Effector memory CD8-positive, alpha-beta T cell (primary cell): Measurements from ENCODE around the gene CTDNEP1.

Experiments
- ATAC-seq: fragments of 150-1000 bp; cut with Tn5 transposase; replicated peaks from 2 replicates; pipeline ENCODE4 v1.10.0; 2021; ENCODE audit warnings: mild to moderate bottlenecking, moderate library complexity
- DNase-seq, 3 experiments: peaks; one replicate each; pipeline ENCODE4 v3.0.0; 2021
- H3K27ac Mint-ChIP-seq, 2 donors: one replicate each; pipeline ENCODE4 v1.8.0; 2022; ENCODE audit warnings: mild to moderate bottlenecking in 2 of 2, mixed read lengths in 2 of 2, moderate library complexity in 2 of 2
- H3K27me3 Mint-ChIP-seq, 2 donors: one replicate each; pipeline ENCODE4 v1.8.0; 2022; ENCODE audit warnings: mixed read lengths in 2 of 2
- H3K36me3 Mint-ChIP-seq: one replicate; pipeline ENCODE4 v1.8.0; 2022; ENCODE audit warnings: mild to moderate bottlenecking, moderate library complexity, mixed read lengths; ENCODE audit not compliant: insufficient read depth
- H3K4me1 Mint-ChIP-seq, 2 donors: one replicate each; pipeline ENCODE4 v1.8.0; 2022; ENCODE audit warnings: low read depth in 2 of 2, mixed read lengths in 2 of 2
- H3K4me3 Mint-ChIP-seq, 2 donors: one replicate each; pipeline ENCODE4 v1.8.0; 2022; ENCODE audit warnings: mild to moderate bottlenecking in 2 of 2, mixed read lengths in 2 of 2, moderate library complexity in 2 of 2
- H3K9me3 Mint-ChIP-seq, 2 donors: one replicate each; pipeline ENCODE4 v1.8.0; 2022; ENCODE audit warnings: mixed read lengths in 2 of 2

CTDNEP1 gene

GRCh38 chr17:7284911-7285310 is 33.4 kb upstream of the CTDNEP1 start:
- Mint-ChIP-seq H3K27me3 (peaks cover 52 to 84% of the 10 kb centered on the region in 2 donors), H3K36me3 (peaks cover 6% of the 10 kb centered on the region), H3K4me3 (no peak overlapping the region), H3K4me1 (peaks cover 16 to 20% of the 10 kb centered on the region in 2 donors), H3K27ac (no peak overlapping the region), H3K9me3 (no peaks in the 10 kb centered on the region)
- ATAC-seq (no peak), DNase-seq (no peak)

- Mint-ChIP-seq H3K4me3 (peak overlapping the region in 1 of 2 donors; percentile 38), H3K4me1 (peaks cover 16 to 22% of the 10 kb centered on the region in 2 donors), H3K36me3 (peaks cover 6% of the 10 kb centered on the region), H3K27me3 (peaks cover 52 to 89% of the 10 kb centered on the region in 2 donors), H3K27ac (no peak overlapping the region), H3K9me3 (no peaks in the 10 kb centered on the region)
- no peak for DNase-seq
- ATAC-seq, result no peak
These were observed 32.1 kb upstream of the CTDNEP1 start for GRCh38 chr17:7283471-7284216.

- Mint-ChIP-seq H3K36me3 (peaks cover 6% of the 10 kb centered on the region), H3K27ac (no peak overlapping the region), H3K4me3 (peak overlapping the region; percentile 80), H3K27me3 (peaks cover 45 to 85% of the 10 kb centered on the region in 2 donors), H3K4me1 (peaks cover 16 to 22% of the 10 kb centered on the region in 2 donors), H3K9me3 (no peaks in the 10 kb centered on the region)
- ATAC-seq, result no peak
- DNase-seq, result no peak
These were observed 31.3 kb upstream of the CTDNEP1 start for GRCh38 chr17:7282752-7283321.

GRCh38 chr17:7281953-7282751 is 30.6 kb upstream of the CTDNEP1 start:
- H3K4me1 Mint-ChIP-seq, result peaks cover 16 to 22% of the 10 kb centered on the region in 2 donors
- DNase-seq (no peak), ATAC-seq (no peak)
- no peak overlapping the region for H3K27ac Mint-ChIP-seq
- H3K36me3 Mint-ChIP-seq, result peaks cover 6% of the 10 kb centered on the region
- H3K9me3 Mint-ChIP-seq, result no peaks in the 10 kb centered on the region
- peak overlapping the region; percentile 80 for H3K4me3 Mint-ChIP-seq
- peaks cover 39 to 78% of the 10 kb centered on the region in 2 donors for H3K27me3 Mint-ChIP-seq

GRCh38 chr17:7281074-7281952 is 29.8 kb upstream of the CTDNEP1 start, which contains the start of gene SLC2A4:
Gene SLC2A4, plus strand, starts transcription at chr17:7281718. Its CDS starts 217 bp downstream, at chr17:7281935.
- Mint-ChIP-seq H3K9me3 (no peaks in the 10 kb centered on the region), H3K4me1 (peaks cover 16 to 22% of the 10 kb centered on the region in 2 donors), H3K36me3 (peaks cover 6% of the 10 kb centered on the region), H3K4me3 (peak within 1 kb of the TSS; percentile 80), H3K27me3 (peaks cover 32 to 70% of the 10 kb centered on the region in 2 donors), H3K27ac (no peak within 1 kb of the TSS)
- ATAC-seq (peak; percentile 66), DNase-seq (peak; percentile 48 to 55 (median 53))

GRCh38 chr17:7280519-7281073 is 29.1 kb upstream of the CTDNEP1 start:
- Mint-ChIP-seq H3K36me3 (peaks cover 6% of the 10 kb centered on the region), H3K4me1 (peaks cover 16 to 22% of the 10 kb centered on the region in 2 donors), H3K4me3 (peak overlapping the region; percentile 80), H3K9me3 (no peaks in the 10 kb centered on the region), H3K27me3 (peaks cover 26 to 62% of the 10 kb centered on the region in 2 donors), H3K27ac (no peak overlapping the region)
- DNase-seq, result peak; percentile 44 to 89 (median 60)
- ATAC-seq, result peak; percentile 86

GRCh38 chr17:7279448-7279847 is 27.9 kb upstream of the CTDNEP1 start:
- DNase-seq, result no peak
- Mint-ChIP-seq H3K4me3 (no peak overlapping the region), H3K9me3 (no peaks in the 10 kb centered on the region)

GRCh38 chr17:7266784-7267183 is 15.2 kb upstream of the CTDNEP1 start:
- no peak overlapping the region for H3K4me3 Mint-ChIP-seq
- ATAC-seq, result no peak
- peaks cover 24 to 39% of the 10 kb centered on the region in 2 donors for H3K27me3 Mint-ChIP-seq

More at GRCh38 chr17:7279448-7279847, 27.9 kb upstream of the CTDNEP1 start:
- H3K4me1 Mint-ChIP-seq, result peaks cover 16 to 22% of the 10 kb centered on the region in 2 donors
- peaks cover 3% of the 10 kb centered on the region for H3K36me3 Mint-ChIP-seq
- no peak overlapping the region for H3K27ac Mint-ChIP-seq
- ATAC-seq, result no peak
- peaks cover 21 to 51% of the 10 kb centered on the region in 2 donors for H3K27me3 Mint-ChIP-seq

GRCh38 chr17:7263801-7264078 is 12.2 kb upstream of the CTDNEP1 start:
- Mint-ChIP-seq H3K27ac (peak overlapping the region in 1 of 2 donors; percentile 26), H3K36me3 (peaks cover 16% of the 10 kb centered on the region), H3K4me1 (peaks cover 17 to 19% of the 10 kb centered on the region in 2 donors), H3K4me3 (peak overlapping the region; percentile 75 to 80), H3K27me3 (peaks cover 24 to 40% of the 10 kb centered on the region in 2 donors), H3K9me3 (no peaks in the 10 kb centered on the region)
- DNase-seq (no peak), ATAC-seq (no peak)

More at GRCh38 chr17:7266784-7267183, 15.2 kb upstream of the CTDNEP1 start:
- Mint-ChIP-seq H3K4me1 (peaks cover 15 to 16% of the 10 kb centered on the region in 2 donors), H3K36me3 (peaks cover 9% of the 10 kb centered on the region), H3K27ac (no peak overlapping the region), H3K9me3 (no peaks in the 10 kb centered on the region)
- no peak for DNase-seq

- H3K36me3 Mint-ChIP-seq, result peaks cover 16% of the 10 kb centered on the region
- no peaks in the 10 kb centered on the region for H3K9me3 Mint-ChIP-seq
- DNase-seq (no peak), ATAC-seq (peak; percentile 16)
- H3K4me3 Mint-ChIP-seq, result peak overlapping the region; percentile 75 to 80
- peak overlapping the region in 1 of 2 donors; percentile 26 for H3K27ac Mint-ChIP-seq
- H3K4me1 Mint-ChIP-seq, result peaks cover 17 to 19% of the 10 kb centered on the region in 2 donors
- peaks cover 24 to 40% of the 10 kb centered on the region in 2 donors for H3K27me3 Mint-ChIP-seq
These were observed 11.6 kb upstream of the CTDNEP1 start for GRCh38 chr17:7262935-7263800.

- DNase-seq, result no peak
These were observed 10.8 kb upstream of the CTDNEP1 start, which contains the start of gene CLDN7 for GRCh38 chr17:7262192-7262934. Gene CLDN7, minus strand, starts transcription at chr17:7262478. Its CDS starts 435 bp downstream, at chr17:7262043.

More at GRCh38 chr17:7262192-7262934, 10.8 kb upstream of the CTDNEP1 start, which contains the start of gene CLDN7:
- no peak for ATAC-seq
- H3K27ac Mint-ChIP-seq, result peak within 1 kb of the TSS; percentile 44 to 73
- H3K9me3 Mint-ChIP-seq, result no peaks in the 10 kb centered on the region
- H3K36me3 Mint-ChIP-seq, result peaks cover 19% of the 10 kb centered on the region
- H3K4me3 Mint-ChIP-seq, result peak within 1 kb of the TSS; percentile 75 to 80
- peaks cover 24 to 40% of the 10 kb centered on the region in 2 donors for H3K27me3 Mint-ChIP-seq
- H3K4me1 Mint-ChIP-seq, result peaks cover 17 to 19% of the 10 kb centered on the region in 2 donors
